Smooth muscle cell (in vitro differentiated cells): ENCODE results near the gene RUFY3. TPM values are rescaled to one million over a fixed set of nuclear protein-coding genes. Genes with fewer than 3 reads are reported as not detected.

Source experiments
- DNase-seq: peaks from one replicate; lab custom pipeline; 2025; ENCODE audit not compliant: unreplicated experiment; lab: John Stamatoyannopoulos, UW
- H2AFZ ChIP-seq: fragments of 200-600 bp; sonication (generic); 2 replicates; pipeline ENCODE4 v1.6.0; 2016; ENCODE audit warnings: antibody characterized with exemption, low read depth, mild to moderate bottlenecking
- H3F3A ChIP-seq: fragments of 200-600 bp; sonication (generic); 2 replicates; pipeline ENCODE4 v1.6.0; 2017; ENCODE audit warnings: antibody characterized with exemption, low read depth
- H3K27ac ChIP-seq: fragments of 200-600 bp; sonication (generic); 2 replicates; pipeline ENCODE4 v1.5.1; 2016; ENCODE audit warnings: low read depth, mild to moderate bottlenecking
- H3K27me3 ChIP-seq: fragments of 200-600 bp; sonication (generic); 2 replicates; pipeline ENCODE4 v1.6.1; 2016; ENCODE audit warnings: low read depth, mild to moderate bottlenecking
- H3K36me3 ChIP-seq: fragments of 200-600 bp; sonication (generic); 2 replicates; pipeline ENCODE4 v1.5.1; 2016; ENCODE audit warnings: low read depth
- H3K4me1 ChIP-seq: fragments of 200-600 bp; sonication (generic); 2 replicates; pipeline ENCODE4 v1.5.1; 2016; ENCODE audit warnings: low read depth
- H3K4me2 ChIP-seq: fragments of 200-600 bp; sonication (generic); 2 replicates; pipeline ENCODE4 v1.6.0; 2016; ENCODE audit warnings: mild to moderate bottlenecking
- H3K4me3 ChIP-seq: fragments of 200-600 bp; sonication (generic); 2 replicates; pipeline ENCODE4 v1.5.1; 2016; ENCODE audit warnings: mild to moderate bottlenecking
- H3K79me2 ChIP-seq: fragments of 200-600 bp; sonication (generic); 2 replicates; pipeline ENCODE4 v1.6.0; 2016; ENCODE audit warnings: low read depth, mild to moderate bottlenecking
- H3K9ac ChIP-seq: fragments of 200-600 bp; sonication (generic); 2 replicates; pipeline ENCODE4 v1.6.0; 2016; ENCODE audit warnings: low read depth
- H3K9me3 ChIP-seq: fragments of 200-600 bp; sonication (generic); replicated peaks from 2 replicates; pipeline ENCODE4 v1.5.1; 2016; ENCODE audit warnings: low read depth
- H4K20me1 ChIP-seq: fragments of 200-600 bp; sonication (generic); 2 replicates; pipeline ENCODE4 v1.6.0; 2016; ENCODE audit warnings: low read depth
- CTCF ChIP-seq: fragments of 200-600 bp; sonication (generic); IDR thresholded peaks from 2 replicates; pipeline ENCODE4 v1.5.1; 2017; ENCODE audit warnings: borderline replicate concordance, mild to moderate bottlenecking, antibody characterized with exemption; ENCODE audit not compliant: insufficient read depth, poor library complexity, severe bottlenecking
- WGBS: methylation state at CpG from one replicate; pipeline ENCODE4 v1.1.7; 2016; ENCODE audit warnings: low lambda C conversion rate; 5-methylcytosine and 5-hydroxymethylcytosine counted together
- polyA plus RNA-seq: library from polyadenylated mRNA; unstranded; fragments of >200 nt; fragmentation: Nextera tagmentation; extraction: Ambion mirVana; gene quantifications from 2 replicates; pipeline ENCODE4 v1.2.1, GENCODE V29; 2016
- total RNA-seq: library from RNA; depleted of rRNA; stranded (reverse); fragments of >200 nt; gene quantifications from 2 replicates; pipeline ENCODE4 v1.2.3, GENCODE V29; 2014

RUFY3 gene
- total and polyA plus RNA-seq, 2 experiments from 2014 or later = 22.2 to 49.2 TPM

GRCh38 chr4:70705183-70706043, 16.4 kb upstream of the RUFY3 start:
- Histone ChIP-seq H3K36me3 (no peaks in the 10 kb centered on the region), H3K4me3 (peak overlapping the region; percentile 71), H4K20me1 (peaks cover 20% of the 10 kb centered on the region), H3K27me3 (no peaks in the 10 kb centered on the region), H3K9me3 (no peaks in the 10 kb centered on the region), H2AFZ (peak overlapping the region; percentile 50), H3K9ac (peak overlapping the region; percentile 92), H3K79me2 (peaks cover 39% of the 10 kb centered on the region), H3K4me1 (peaks cover 17% of the 10 kb centered on the region), H3F3A (peaks cover 17% of the 10 kb centered on the region), H3K4me2 (peak overlapping the region; percentile 90), H3K27ac (peak overlapping the region; percentile 94)
- DNase-seq = peak; percentile 76
- under 1% methylated on average over 71 of the region's 86 CpGs for WGBS
- no peak for TF ChIP-seq CTCF

DNA sequence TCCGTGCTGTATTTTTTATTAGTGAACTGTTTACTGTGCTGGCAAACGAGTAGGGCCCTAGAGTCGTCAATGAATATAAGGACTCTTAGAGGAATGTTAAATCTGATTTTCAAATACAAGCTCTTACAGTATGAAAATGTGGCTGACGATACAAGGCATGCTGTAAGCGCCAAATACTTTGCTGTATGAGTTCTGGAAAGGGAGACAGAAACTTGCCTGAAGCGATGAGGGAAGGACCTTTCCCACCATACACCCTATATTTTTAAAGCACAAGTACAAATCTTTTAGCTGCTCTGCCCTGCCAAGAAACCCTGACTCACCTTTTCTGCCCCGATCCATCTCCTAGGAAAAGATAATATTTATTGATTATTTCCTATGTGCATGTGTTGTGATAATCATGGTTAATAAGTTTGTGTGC, 15.7 kb upstream of the RUFY3 start:
- no peaks in the 10 kb centered on the region for H3K9me3 ChIP-seq
- no peaks in the 10 kb centered on the region for H3K36me3 ChIP-seq
- H3K4me1 ChIP-seq = peaks cover 17% of the 10 kb centered on the region
- no peak for TF ChIP-seq CTCF
- peaks cover 20% of the 10 kb centered on the region for H4K20me1 ChIP-seq
- H3K4me2 ChIP-seq = peak overlapping the region; percentile 90
- 9% methylated on average over 7 of the region's 7 CpGs for WGBS
- peak overlapping the region; percentile 71 for H3K4me3 ChIP-seq
- peak overlapping the region; percentile 94 for H3K27ac ChIP-seq
- H3K79me2 ChIP-seq = peaks cover 42% of the 10 kb centered on the region
- H2AFZ ChIP-seq = peak overlapping the region; percentile 50
- peak overlapping the region; percentile 92 for H3K9ac ChIP-seq
- DNase-seq = no peak
- H3K27me3 ChIP-seq = no peaks in the 10 kb centered on the region
- H3F3A ChIP-seq = peaks cover 17% of the 10 kb centered on the region

DNA sequence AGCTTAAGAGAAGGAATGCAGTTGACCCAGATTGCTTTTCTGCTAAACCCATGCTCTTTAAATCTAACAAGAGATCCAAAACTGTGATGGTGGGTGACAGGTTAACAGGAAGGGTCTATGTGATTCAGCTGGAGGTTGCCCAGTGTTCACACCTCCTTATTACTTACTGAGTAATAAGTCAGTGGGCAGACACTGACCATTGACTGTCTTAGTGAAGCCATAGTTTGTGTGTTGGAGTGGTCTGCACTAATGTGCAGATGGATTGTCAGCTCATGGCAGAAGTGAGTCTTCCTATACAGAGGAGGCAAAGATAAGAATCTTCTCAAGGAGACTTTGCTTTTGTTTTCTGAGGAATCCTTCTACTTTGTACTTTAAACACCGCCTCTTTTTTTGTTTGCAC, 15.2 kb upstream of the RUFY3 start:
- 75% methylated on average over 1 of the region's 1 CpG for WGBS
- H3K4me2 ChIP-seq = peak overlapping the region; percentile 90
- peaks cover 47% of the 10 kb centered on the region for H3K79me2 ChIP-seq
- peak overlapping the region; percentile 94 for H3K27ac ChIP-seq
- no peaks in the 10 kb centered on the region for H3K9me3 ChIP-seq
- peak overlapping the region; percentile 50 for H2AFZ ChIP-seq
- DNase-seq = no peak
- H3F3A ChIP-seq = peaks cover 17% of the 10 kb centered on the region
- no peak for TF ChIP-seq CTCF
- no peaks in the 10 kb centered on the region for H3K36me3 ChIP-seq
- H3K27me3 ChIP-seq = no peaks in the 10 kb centered on the region
- H4K20me1 ChIP-seq = peaks cover 22% of the 10 kb centered on the region
- peak overlapping the region; percentile 71 for H3K4me3 ChIP-seq
- H3K9ac ChIP-seq = peak overlapping the region; percentile 92
- H3K4me1 ChIP-seq = peaks cover 17% of the 10 kb centered on the region
